Suprapubic skin (tissue), 4 donors: ENCODE results near the gene EVI5L.

Experiments
- CTCF ChIP-seq, 2 donors: fragments of 200-600 bp in 1 of 2; fragments of 450-650 bp in 1 of 2; sonication (generic) in 1 of 2; IDR thresholded peaks; one replicate each; pipeline ENCODE4 v1.5.1; 2016 to 2019; ENCODE audit warnings: antibody characterized with exemption in 2 of 2, mild to moderate bottlenecking in 1 of 2, moderate library complexity in 1 of 2
- EP300 ChIP-seq: sonication (generic); formaldehyde crosslinking; IDR thresholded peaks from one replicate; pipeline ENCODE4 v1.6.1; 2017; ENCODE audit warnings: antibody characterized with exemption
- POLR2A ChIP-seq, 2 donors: fragments of 450-650 bp; IDR thresholded peaks; one replicate each; pipeline ENCODE4 v1.6.1; 2017; ENCODE audit warnings: antibody characterized with exemption in 2 of 2, mild to moderate bottlenecking in 2 of 2, moderate library complexity in 2 of 2
- POLR2AphosphoS5 ChIP-seq, 3 donors: sonication (generic); formaldehyde crosslinking; IDR thresholded peaks; one replicate each; pipeline ENCODE4 v1.6.1; 2017; ENCODE audit warnings: antibody characterized with exemption in 3 of 3

GRCh38 chr19:7851623-7852500 is 21.8 kb downstream of the EVI5L start:
- no peak for TF ChIP-seq EP300
- TF ChIP-seq CTCF (IDR thresholded peaks at IDR 0.05), result no peak
- no peak for TF ChIP-seq POLR2AphosphoS5 (IDR thresholded peaks at IDR 0.05)
- no peak for TF ChIP-seq POLR2A (IDR thresholded peaks at IDR 0.05)
